ENCODE measurements around the gene ZFPM1. TPM values are rescaled to one million over a fixed set of nuclear protein-coding genes. Genes with fewer than 3 reads are reported as not detected.
A peak's percentile ranks its signal among the peaks of the same experiment; 100 is the strongest.

Gene ZFPM1
- total and polyA plus RNA-seq, 10 donors: 2.3 to 25.3 (median 8.9) TPM

- WGBS, 5 donors: 39 to 60% (median 43%) methylated on average over 33 to 47 of the region's 47 CpGs
- H3K36me3 ChIP-seq: peaks cover 0 to 15% (median 2%) of the 10 kb centered on the region in 6 donors
Measured at GRCh38 chr16:88523309-88524161, 70.5 kb downstream of the ZFPM1 start.

GRCh38 chr16:88524274-88524972, 71.3 kb downstream of the ZFPM1 start:
- H3K27ac ChIP-seq: peak overlapping the region in 5 of 8 donors; percentile 68 to 84 (median 79)
- intact Hi-C loops (cut with DNase I; ENCODE audit: low total_unique reads): no loop called here
- H3K36me3 ChIP-seq: peaks cover 0 to 24% (median 6%) of the 10 kb centered on the region in 6 donors
- DNase-seq: no peak
- H3K4me3 ChIP-seq: no peak overlapping the region
- H3K27me3 ChIP-seq (replicated peaks in 1 of 7): peaks cover 0 to 15% (median 0%) of the 10 kb centered on the region in 7 donors
- WGBS, 5 donors: 63 to 82% (median 69%) methylated on average over 9 to 18 of the region's 18 CpGs
- no peak for TF ChIP-seq CTCF (IDR thresholded peaks at IDR 0.05 in 8 of 11, conservative IDR thresholded peaks at IDR 0.05 in 3 of 11)
- no peak for TF ChIP-seq POLR2A (IDR thresholded peaks at IDR 0.05)
- no peak for TF ChIP-seq POLR2AphosphoS5 (IDR thresholded peaks at IDR 0.05)
- no peaks in the 10 kb centered on the region for H3K9me3 ChIP-seq
- H3K4me1 ChIP-seq: peaks cover 18 to 64% (median 51%) of the 10 kb centered on the region in 6 donors

More at GRCh38 chr16:88523309-88524161, 70.5 kb downstream of the ZFPM1 start:
- Histone ChIP-seq H3K4me3 (no peak overlapping the region), H3K9me3 (no peaks in the 10 kb centered on the region), H3K27me3 (replicated peaks in 1 of 7) (peaks cover 0 to 15% (median 0%) of the 10 kb centered on the region in 7 donors), H3K27ac (peak overlapping the region in 3 of 8 donors; percentile 16 to 81 (median 20)), H3K4me1 (peaks cover 18 to 64% (median 51%) of the 10 kb centered on the region in 6 donors)
- TF ChIP-seq POLR2A (IDR thresholded peaks at IDR 0.05) (no peak), CTCF (IDR thresholded peaks at IDR 0.05 in 8 of 11, conservative IDR thresholded peaks at IDR 0.05 in 3 of 11) (no peak), POLR2AphosphoS5 (IDR thresholded peaks at IDR 0.05) (peak in 1 of 3 donors; percentile 25)
- no peak for DNase-seq
- intact Hi-C loops (cut with DNase I; ENCODE audit: low total_unique reads): no loop called here

- Histone ChIP-seq H3K4me1 (peaks cover 18 to 64% (median 51%) of the 10 kb centered on the region in 6 donors), H3K27me3 (replicated peaks in 1 of 7) (peaks cover 0 to 15% (median 0%) of the 10 kb centered on the region in 7 donors), H3K9me3 (no peaks in the 10 kb centered on the region), H3K27ac (peak overlapping the region in 7 of 8 donors; percentile 23 to 84 (median 70)), H3K4me3 (no peak overlapping the region), H3K36me3 (peaks cover 0 to 31% (median 12%) of the 10 kb centered on the region in 6 donors)
- intact Hi-C loops (cut with DNase I; ENCODE audit: low total_unique reads): no loop called here
- DNase-seq: no peak
- TF ChIP-seq CTCF (IDR thresholded peaks at IDR 0.05 in 8 of 11, conservative IDR thresholded peaks at IDR 0.05 in 3 of 11): no peak
- TF ChIP-seq POLR2A (IDR thresholded peaks at IDR 0.05): no peak
- peak; percentile 18 to 67 (median 51) for TF ChIP-seq POLR2AphosphoS5 (IDR thresholded peaks at IDR 0.05)
- 40 to 59% (median 57%) methylated on average over 7 to 18 of the region's 18 CpGs for WGBS, 5 donors
Measured at GRCh38 chr16:88524973-88525662, 72.0 kb downstream of the ZFPM1 start.
